Esophagus squamous epithelium (tissue), 5 donors: ENCODE data around the gene FAM181A. TPM values are rescaled to one million over a fixed set of nuclear protein-coding genes. Genes with fewer than 3 reads are reported as not detected.
A peak's percentile ranks its signal among the peaks of the same experiment; 100 is the strongest.

Experiments
- DNase-seq: peaks from one replicate; lab custom pipeline; 2025; lab: John Stamatoyannopoulos, UW
- H3K27ac ChIP-seq, 4 donors: fragments of 200-600 bp; sonication (generic); one replicate each; pipeline ENCODE4 v1.5.1; 2016 to 2019; ENCODE audit warnings: mild to moderate bottlenecking in 1 of 4
- H3K27me3 ChIP-seq, 4 donors: fragments of 200-600 bp; sonication (generic); 1 replicate in 3 of 4; 2 replicates in 1 of 4; pipeline versions ENCODE4 v1.5.1 to v1.6.0; 2017 to 2021; ENCODE audit warnings: antibody characterized with exemption in 1 of 4
- H3K36me3 ChIP-seq, 3 donors: fragments of 200-600 bp; sonication (generic); one replicate each; pipeline ENCODE4 v1.5.1; 2016 to 2019
- H3K4me1 ChIP-seq, 3 donors: fragments of 200-600 bp; sonication (generic); one replicate each; pipeline ENCODE4 v1.5.1; 2017 to 2019
- H3K4me3 ChIP-seq, 4 donors: fragments of 200-600 bp; sonication (generic); 1 replicate in 3 of 4; 2 replicates in 1 of 4; pipeline ENCODE4 v1.5.1; 2016 to 2019; ENCODE audit warnings: mild to moderate bottlenecking in 2 of 4, moderate library complexity in 1 of 4
- H3K9me3 ChIP-seq, 3 donors: fragments of 200-600 bp; sonication (generic); one replicate each; pipeline ENCODE4 v1.5.1; 2016 to 2019
- CTCF ChIP-seq, 6 experiments: fragments of 450-650 bp in 4 of 6; fragments of 200-600 bp in 2 of 6; sonication (generic) in 2 of 6; IDR thresholded peaks; one replicate each; pipeline ENCODE4 v1.5.1; 2016 to 2019; ENCODE audit warnings: antibody characterized with exemption in 6 of 6, mild to moderate bottlenecking in 4 of 6, moderate library complexity in 4 of 6
- POLR2A ChIP-seq, 4 donors: fragments of 450-650 bp; IDR thresholded peaks; one replicate each; pipeline ENCODE4 v1.6.1; 2017; ENCODE audit warnings: antibody characterized with exemption in 4 of 4, mild to moderate bottlenecking in 4 of 4, moderate library complexity in 3 of 4
- WGBS, 2 donors: methylation state at CpG; one replicate each; pipeline ENCODE4 v1.1.5; 2018; 5-methylcytosine and 5-hydroxymethylcytosine counted together
- intact Hi-C: fragments of 100-400 bp; cut with DNase I; formaldehyde crosslinking; loops from one replicate; pipeline ENCODE4 v1.15.0; 2022
- total RNA-seq, 4 donors: library from RNA; depleted of rRNA; stranded (reverse); fragments of >200 nt; gene quantifications; one replicate each; pipeline ENCODE4 v1.1.0, GENCODE V29; 2016
- donor health status: DM: yes; HTN: yes; CAD: no.

The FAM181A gene
- total RNA-seq, 4 donors from 2014 or later, result not detected

DNA sequence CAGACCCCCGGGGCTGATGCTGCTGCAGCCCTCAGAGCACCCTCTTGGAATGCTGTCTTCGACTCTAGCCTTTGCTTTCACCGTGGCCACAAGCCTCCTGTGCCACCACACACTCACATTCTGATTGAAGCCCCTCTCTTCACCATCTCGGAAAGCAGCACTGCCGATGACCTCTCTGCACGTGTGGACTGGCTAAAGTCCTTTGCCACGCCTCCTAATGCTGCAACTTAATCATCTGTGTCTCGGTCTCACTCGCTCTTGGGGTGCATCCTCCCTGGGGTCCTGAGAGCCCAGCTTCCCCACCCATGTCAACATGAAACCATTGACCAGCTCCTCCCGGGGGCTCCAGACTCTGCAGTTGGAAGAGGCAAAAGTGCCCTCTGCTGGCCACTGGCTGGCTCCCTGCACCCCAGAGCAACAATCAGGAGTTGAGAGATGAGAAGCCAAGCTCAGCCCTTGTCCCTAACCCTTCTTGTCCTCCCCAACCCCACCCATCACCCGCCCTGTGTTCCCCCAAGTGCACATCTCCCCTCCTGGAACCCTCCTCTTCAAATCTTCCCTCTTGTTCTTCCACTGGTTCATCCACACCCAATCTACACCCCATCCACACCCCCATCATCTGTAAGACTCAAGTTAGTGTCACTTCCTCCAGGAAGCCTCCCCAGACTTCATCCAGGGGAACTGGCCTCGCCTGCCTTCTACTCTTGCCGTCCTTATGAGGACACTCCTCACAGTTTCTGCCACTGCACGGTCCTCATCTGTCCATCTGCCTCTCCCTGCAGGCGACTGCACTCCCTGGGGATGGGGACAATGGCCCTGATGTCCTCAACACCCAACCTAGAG is 23.6 kb upstream of the FAM181A start:
- TF ChIP-seq POLR2A (IDR thresholded peaks at IDR 0.05) (no peak), CTCF (IDR thresholded peaks at IDR 0.05) (peak in 2 of 6 experiments; percentile 13 to 16)
- no peak overlapping the region for H3K27ac ChIP-seq
- WGBS, 2 donors, result 36 to 54% methylated on average over 9 to 14 of the region's 15 CpGs
- H3K4me3 ChIP-seq, result no peak overlapping the region
- H3K9me3 ChIP-seq, result no peaks in the 10 kb centered on the region
- no peak for DNase-seq
- no peaks in the 10 kb centered on the region for H3K36me3 ChIP-seq
- intact Hi-C loops, result no loop called here
- H3K4me1 ChIP-seq, result peaks cover 0 to 5% (median 0%) of the 10 kb centered on the region in 3 donors
- H3K27me3 ChIP-seq, result peaks cover 0 to 17% (median 0%) of the 10 kb centered on the region in 4 donors

- H3K9me3 ChIP-seq, result no peaks in the 10 kb centered on the region
- DNase-seq, result no peak
- no peak for TF ChIP-seq CTCF (IDR thresholded peaks at IDR 0.05)
- TF ChIP-seq POLR2A (IDR thresholded peaks at IDR 0.05), result no peak
- H3K27ac ChIP-seq, result no peak overlapping the region
- no peak overlapping the region for H3K4me3 ChIP-seq
- H3K4me1 ChIP-seq, result peaks cover 0 to 5% (median 0%) of the 10 kb centered on the region in 3 donors
- no peaks in the 10 kb centered on the region for H3K36me3 ChIP-seq
- WGBS, 2 donors, result 66 to 68% methylated on average over 3 to 4 of the region's 4 CpGs
- peaks cover 0 to 17% (median 0%) of the 10 kb centered on the region in 4 donors for H3K27me3 ChIP-seq
- intact Hi-C loops, result no loop called here
These were observed 21.5 kb upstream of the FAM181A start for GRCh38 chr14:93905623-93906022.

- no peak for TF ChIP-seq POLR2A (IDR thresholded peaks at IDR 0.05)
- peak; percentile 30 to 79 (median 56) for TF ChIP-seq CTCF (IDR thresholded peaks at IDR 0.05)
- intact Hi-C loops, result no loop called here
- Histone ChIP-seq H3K4me1 (peaks cover 0 to 5% (median 0%) of the 10 kb centered on the region in 3 donors), H3K36me3 (no peaks in the 10 kb centered on the region), H3K27ac (no peak overlapping the region), H3K27me3 (peaks cover 0 to 17% (median 0%) of the 10 kb centered on the region in 4 donors), H3K9me3 (no peaks in the 10 kb centered on the region), H3K4me3 (no peak overlapping the region)
- DNase-seq, result no peak
- 35 to 43% methylated on average over 9 to 13 of the region's 15 CpGs for WGBS, 2 donors
These were observed 20.5 kb upstream of the FAM181A start for GRCh38 chr14:93906341-93907329.

GRCh38 chr14:93909429-93910128 is 17.6 kb upstream of the FAM181A start:
- no peak overlapping the region for H3K27ac ChIP-seq
- H3K4me1 ChIP-seq, result peaks cover 0 to 11% (median 0%) of the 10 kb centered on the region in 3 donors
- 83 to 89% methylated on average over 5 of the region's 5 CpGs for WGBS, 2 donors
- no peak for DNase-seq
- TF ChIP-seq CTCF (IDR thresholded peaks at IDR 0.05) (no peak), POLR2A (IDR thresholded peaks at IDR 0.05) (no peak)
- intact Hi-C loops, result no loop called here
- H3K27me3 ChIP-seq, result peaks cover 0 to 3% (median 0%) of the 10 kb centered on the region in 4 donors
- H3K36me3 ChIP-seq, result no peaks in the 10 kb centered on the region
- H3K4me3 ChIP-seq, result no peak overlapping the region
- H3K9me3 ChIP-seq, result peaks cover 0 to 5% (median 3%) of the 10 kb centered on the region in 3 donors
